Ishikawa (cell line): ENCODE data around the gene ATRNL1.

Source experiments
- CEBPB ChIP-seq: IDR thresholded peaks from 2 replicates; pipeline ENCODE4 v1.6.1; 2012
- CREB1 ChIP-seq: IDR thresholded peaks from 2 replicates; pipeline ENCODE4 v1.6.1; 2012; ENCODE audit warnings: low read depth
- EGR1 ChIP-seq: IDR thresholded peaks from 2 replicates; pipeline ENCODE4 v1.6.1; 2012
- EP300 ChIP-seq: IDR thresholded peaks from 2 replicates; pipeline ENCODE4 v1.6.1; 2012; ENCODE audit warnings: borderline replicate concordance
- FOXM1 ChIP-seq: IDR thresholded peaks from 2 replicates; pipeline ENCODE4 v1.6.1; 2012; ENCODE audit warnings: low read depth, borderline replicate concordance
- NFIC ChIP-seq: IDR thresholded peaks from 2 replicates; pipeline ENCODE4 v1.6.1; 2012
- RAD21 ChIP-seq: IDR thresholded peaks from 2 replicates; pipeline ENCODE4 v1.6.1; 2012; ENCODE audit warnings: low read depth
- TAF1 ChIP-seq: IDR thresholded peaks from 2 replicates; pipeline ENCODE4 v1.6.1; 2012; ENCODE audit warnings: low read depth, mild to moderate bottlenecking
- TCF12 ChIP-seq: IDR thresholded peaks from 2 replicates; pipeline ENCODE4 v1.6.1; 2012; ENCODE audit warnings: low read depth
- TEAD4 ChIP-seq: IDR thresholded peaks from 2 replicates; pipeline ENCODE4 v1.6.1; 2012
- YY1 ChIP-seq: IDR thresholded peaks from 2 replicates; pipeline ENCODE4 v1.6.1; 2012; ENCODE audit warnings: low read depth
- ZBTB7A ChIP-seq: IDR thresholded peaks from 2 replicates; pipeline ENCODE4 v1.6.1; 2012; ENCODE audit warnings: low read depth
- TF ChIP-seq, protein P1 (sequence below): IDR thresholded peaks from 2 replicates; pipeline ENCODE4 v1.6.1; 2012
- TF ChIP-seq, protein P2 (sequence below): IDR thresholded peaks from 2 replicates; pipeline ENCODE4 v1.6.1; 2012
- TF ChIP-seq, protein P3 (sequence below): IDR thresholded peaks from 2 replicates; pipeline ENCODE4 v1.6.1; 2012; ENCODE audit warnings: low read depth, mild to moderate bottlenecking

Gene ATRNL1

DNA sequence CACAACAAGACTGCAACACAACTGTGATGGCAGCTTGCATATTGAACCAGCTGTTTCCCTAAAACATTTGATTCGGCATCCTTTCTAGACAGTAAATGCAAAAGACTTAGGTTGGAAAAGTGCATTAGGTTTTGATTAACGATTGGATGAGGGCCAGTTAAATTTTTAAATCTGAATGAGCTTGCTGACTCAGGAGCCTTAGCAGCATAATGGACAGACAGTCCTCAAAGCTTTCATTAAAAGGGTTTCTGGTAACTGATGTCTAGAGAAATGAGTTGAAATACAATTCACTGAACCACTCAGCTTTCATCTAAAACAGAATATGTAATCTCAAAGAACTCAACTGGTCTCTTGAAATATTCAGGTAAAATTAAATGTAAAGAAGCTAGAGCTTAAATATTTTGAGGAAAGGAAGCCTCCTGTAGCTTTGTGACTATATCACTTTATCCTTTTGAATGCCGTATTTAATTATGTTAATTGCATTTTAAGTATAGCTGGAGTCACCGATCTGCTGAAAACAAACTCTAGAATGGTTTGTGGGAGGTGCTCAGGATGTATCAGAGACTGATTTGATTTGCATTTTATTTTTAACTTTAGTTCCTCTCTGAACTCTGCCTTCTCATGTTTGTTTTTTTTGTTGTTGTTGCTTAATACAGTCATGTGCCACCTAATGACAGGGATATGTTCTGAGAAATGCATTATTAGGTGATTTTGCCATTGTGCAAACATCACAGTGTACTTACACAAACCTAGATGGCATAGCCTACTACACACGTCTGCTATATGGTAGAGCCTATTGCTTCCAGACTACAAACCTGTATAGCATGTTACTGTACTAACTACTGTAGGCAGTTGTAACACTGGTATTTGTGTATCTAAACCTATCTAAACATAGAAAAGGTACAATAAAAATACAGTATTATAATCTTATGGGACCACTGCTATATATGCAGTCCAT, 29.2 kb upstream of the ATRNL1 start:
- TF ChIP-seq, protein P1, sequence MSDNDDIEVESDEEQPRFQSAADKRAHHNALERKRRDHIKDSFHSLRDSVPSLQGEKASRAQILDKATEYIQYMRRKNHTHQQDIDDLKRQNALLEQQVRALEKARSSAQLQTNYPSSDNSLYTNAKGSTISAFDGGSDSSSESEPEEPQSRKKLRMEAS, result no peak
- TF ChIP-seq RAD21, result no peak
- TF ChIP-seq CREB1, result no peak
- TF ChIP-seq EP300, result no peak
- no peak for TF ChIP-seq YY1
- TF ChIP-seq NFIC, result no peak
- TF ChIP-seq TEAD4, result no peak

DNA sequence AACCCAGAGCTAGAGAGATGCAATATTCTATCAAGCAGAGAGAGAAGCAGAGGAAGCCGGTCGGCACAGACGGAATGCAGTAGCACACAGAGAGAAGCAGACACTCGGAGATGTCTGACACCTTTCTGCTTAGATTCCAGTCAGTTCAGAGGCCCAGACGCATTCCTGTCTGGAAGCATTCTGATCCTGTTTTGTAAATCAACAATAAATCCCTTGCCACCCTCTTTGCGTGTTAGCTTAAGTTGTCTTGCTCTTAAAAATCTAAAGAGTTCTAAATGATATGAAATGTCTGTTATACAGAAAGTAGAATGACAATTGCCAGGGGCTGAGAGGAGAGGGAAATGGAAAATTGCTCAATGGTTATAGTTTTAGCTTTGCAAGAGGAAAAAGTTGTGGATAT, 27.4 kb upstream of the ATRNL1 start:
- TF ChIP-seq FOXM1 (no peak), YY1 (no peak), RAD21 (no peak), ZBTB7A (no peak), CREB1 (no peak), EGR1 (no peak)
- TF ChIP-seq, protein P2, sequence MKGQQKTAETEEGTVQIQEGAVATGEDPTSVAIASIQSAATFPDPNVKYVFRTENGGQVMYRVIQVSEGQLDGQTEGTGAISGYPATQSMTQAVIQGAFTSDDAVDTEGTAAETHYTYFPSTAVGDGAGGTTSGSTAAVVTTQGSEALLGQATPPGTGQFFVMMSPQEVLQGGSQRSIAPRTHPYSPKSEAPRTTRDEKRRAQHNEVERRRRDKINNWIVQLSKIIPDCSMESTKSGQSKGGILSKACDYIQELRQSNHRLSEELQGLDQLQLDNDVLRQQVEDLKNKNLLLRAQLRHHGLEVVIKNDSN, result no peak
- TF ChIP-seq, protein P1, result no peak

DNA sequence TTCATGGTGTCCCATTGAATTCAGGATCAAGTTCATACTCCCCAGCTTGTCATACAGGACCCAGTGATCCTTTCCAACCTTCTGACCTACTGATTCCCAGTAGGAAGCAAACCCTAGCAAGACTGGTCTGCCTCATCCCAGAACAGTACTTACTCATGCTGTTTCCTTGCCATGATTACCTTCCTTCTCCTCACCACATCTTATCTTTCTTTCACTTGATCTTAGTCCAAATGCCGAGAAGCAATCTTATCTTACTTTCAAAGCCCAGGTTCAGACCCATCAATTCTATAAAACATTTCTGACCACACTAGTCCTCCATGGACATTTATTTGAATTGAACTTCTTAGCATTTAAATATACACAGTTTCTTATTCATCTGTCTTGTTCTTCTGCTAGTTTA, 26.6 kb upstream of the ATRNL1 start:
- TF ChIP-seq, protein P2, result no peak
- TF ChIP-seq TAF1, result no peak
- TF ChIP-seq YY1, result no peak
- no peak for TF ChIP-seq EP300
- TF ChIP-seq EGR1, result no peak
- TF ChIP-seq RAD21, result no peak
- no peak for TF ChIP-seq CEBPB
- TF ChIP-seq FOXM1, result no peak
- no peak for TF ChIP-seq TCF12
- TF ChIP-seq ZBTB7A, result no peak

DNA sequence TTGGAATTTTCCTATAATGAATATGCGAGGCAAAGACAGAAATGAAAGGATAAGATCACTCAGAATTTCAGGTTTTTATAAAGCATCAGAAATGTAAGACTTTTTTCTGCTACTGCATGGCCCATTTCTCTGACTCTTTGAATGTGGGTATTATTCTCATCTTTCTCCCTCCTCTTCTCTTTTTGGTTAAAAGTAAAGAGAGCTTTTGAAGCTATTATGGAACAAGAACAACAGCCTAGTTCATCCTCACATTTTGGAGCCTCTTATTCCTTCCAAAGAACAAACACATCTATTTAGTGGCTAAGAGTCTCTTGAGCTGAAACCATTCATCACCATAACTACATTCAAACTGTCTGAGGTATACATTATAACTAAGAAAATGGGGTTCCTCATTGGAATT, 19.4 kb upstream of the ATRNL1 start:
- TF ChIP-seq, protein P3, sequence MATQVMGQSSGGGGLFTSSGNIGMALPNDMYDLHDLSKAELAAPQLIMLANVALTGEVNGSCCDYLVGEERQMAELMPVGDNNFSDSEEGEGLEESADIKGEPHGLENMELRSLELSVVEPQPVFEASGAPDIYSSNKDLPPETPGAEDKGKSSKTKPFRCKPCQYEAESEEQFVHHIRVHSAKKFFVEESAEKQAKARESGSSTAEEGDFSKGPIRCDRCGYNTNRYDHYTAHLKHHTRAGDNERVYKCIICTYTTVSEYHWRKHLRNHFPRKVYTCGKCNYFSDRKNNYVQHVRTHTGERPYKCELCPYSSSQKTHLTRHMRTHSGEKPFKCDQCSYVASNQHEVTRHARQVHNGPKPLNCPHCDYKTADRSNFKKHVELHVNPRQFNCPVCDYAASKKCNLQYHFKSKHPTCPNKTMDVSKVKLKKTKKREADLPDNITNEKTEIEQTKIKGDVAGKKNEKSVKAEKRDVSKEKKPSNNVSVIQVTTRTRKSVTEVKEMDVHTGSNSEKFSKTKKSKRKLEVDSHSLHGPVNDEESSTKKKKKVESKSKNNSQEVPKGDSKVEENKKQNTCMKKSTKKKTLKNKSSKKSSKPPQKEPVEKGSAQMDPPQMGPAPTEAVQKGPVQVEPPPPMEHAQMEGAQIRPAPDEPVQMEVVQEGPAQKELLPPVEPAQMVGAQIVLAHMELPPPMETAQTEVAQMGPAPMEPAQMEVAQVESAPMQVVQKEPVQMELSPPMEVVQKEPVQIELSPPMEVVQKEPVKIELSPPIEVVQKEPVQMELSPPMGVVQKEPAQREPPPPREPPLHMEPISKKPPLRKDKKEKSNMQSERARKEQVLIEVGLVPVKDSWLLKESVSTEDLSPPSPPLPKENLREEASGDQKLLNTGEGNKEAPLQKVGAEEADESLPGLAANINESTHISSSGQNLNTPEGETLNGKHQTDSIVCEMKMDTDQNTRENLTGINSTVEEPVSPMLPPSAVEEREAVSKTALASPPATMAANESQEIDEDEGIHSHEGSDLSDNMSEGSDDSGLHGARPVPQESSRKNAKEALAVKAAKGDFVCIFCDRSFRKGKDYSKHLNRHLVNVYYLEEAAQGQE, result no peak
- TF ChIP-seq EGR1, result no peak
- TF ChIP-seq, protein P2, result no peak
- TF ChIP-seq RAD21, result no peak
- no peak for TF ChIP-seq CEBPB
- TF ChIP-seq TEAD4, result no peak
- TF ChIP-seq, protein P1, result no peak
- TF ChIP-seq TAF1, result no peak
- TF ChIP-seq TCF12, result no peak
- TF ChIP-seq CREB1, result no peak
- no peak for TF ChIP-seq EP300
- TF ChIP-seq ZBTB7A, result no peak
- TF ChIP-seq YY1, result no peak
- TF ChIP-seq FOXM1, result no peak
- no peak for TF ChIP-seq NFIC

DNA sequence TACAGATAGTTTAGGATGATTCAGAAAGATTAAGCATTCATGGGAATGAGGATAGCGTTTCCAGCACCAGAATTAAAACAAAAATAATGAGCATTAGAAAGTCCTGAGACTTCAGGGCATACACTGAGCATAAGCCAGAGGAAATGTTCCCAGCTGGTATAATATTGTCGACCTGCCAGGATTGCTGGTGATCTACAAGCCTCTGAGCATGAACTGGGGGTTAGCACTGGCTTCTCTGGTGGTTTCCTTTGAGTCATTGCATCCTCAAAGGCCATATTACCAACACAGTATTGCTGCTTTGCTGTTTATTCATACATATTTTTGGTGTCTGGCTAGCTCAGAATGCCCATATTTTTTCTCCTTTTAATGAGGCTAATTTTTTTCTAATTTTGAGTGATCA, 10.7 kb upstream of the ATRNL1 start:
- TF ChIP-seq CEBPB (no peak), TAF1 (no peak), YY1 (no peak), EP300 (no peak), RAD21 (no peak)
- TF ChIP-seq, protein P1, result no peak

DNA sequence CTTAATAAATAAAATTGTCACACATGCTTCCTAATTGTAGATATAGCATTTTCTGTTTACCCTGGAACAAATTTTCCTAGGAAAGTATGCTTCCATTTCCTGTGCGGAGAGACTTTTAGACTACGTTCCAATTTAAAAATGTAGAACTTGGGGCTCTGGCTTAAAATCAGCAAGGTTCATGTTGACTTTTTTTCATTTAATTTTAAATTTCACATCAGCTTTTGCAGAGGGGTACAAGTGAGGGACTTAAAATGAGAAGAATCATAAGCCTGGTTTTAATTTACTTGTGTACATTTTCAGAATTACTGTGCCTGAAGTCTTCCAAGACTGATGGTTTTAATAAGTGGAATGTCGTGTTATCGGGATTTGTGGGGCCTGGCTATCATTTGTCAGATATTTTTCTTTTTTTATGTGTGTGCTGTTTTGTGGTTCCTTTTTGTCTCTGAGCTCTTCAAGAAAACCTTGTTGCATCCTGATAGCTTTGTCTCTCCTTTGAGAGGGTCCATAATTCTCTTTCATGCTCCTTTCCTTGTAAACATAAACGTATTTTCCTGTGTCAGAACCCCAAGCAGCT, 8.8 kb upstream of the ATRNL1 start:
- no peak for TF ChIP-seq ZBTB7A
- TF ChIP-seq NFIC, result no peak
- TF ChIP-seq RAD21, result no peak
- TF ChIP-seq, protein P2, result no peak
- no peak for TF ChIP-seq TEAD4
- TF ChIP-seq TAF1, result no peak
- TF ChIP-seq, protein P3, result no peak
